ENCODE measurements around the gene PRSS3.
A peak's percentile ranks its signal among the peaks of the same experiment; 100 is the strongest.
"Not testable (repeated sequence)": the region's sequence is repeated elsewhere in the genome, so short reads cannot be mapped to it uniquely, and the experiment has no call there.

PRSS3 gene

GRCh38 chr9:33795281-33795680, at the start of gene PRSS3:
Gene PRSS3, plus strand, starts transcription at chr9:33795561. Its CDS starts 13 bp downstream, at chr9:33795574.
- DNase-seq (ENCODE audit: extremely low read depth in 1 of 2, low read depth in 1 of 2), result no peak

- peak; percentile 29 to 62 for DNase-seq (ENCODE audit: extremely low read depth in 1 of 2, low read depth in 1 of 2)
These were observed 46.6 kb upstream of the PRSS3 start for GRCh38 chr9:33748633-33749304.

- DNase-seq (ENCODE audit: extremely low read depth in 1 of 2, low read depth in 1 of 2), result not testable (repeated sequence)
These were observed 46.1 kb upstream of the PRSS3 start for GRCh38 chr9:33749305-33749654.

GRCh38 chr9:33750307-33750838, 45.0 kb upstream of the PRSS3 start:
- DNase-seq (ENCODE audit: extremely low read depth in 1 of 2, low read depth in 1 of 2), result no peak

GRCh38 chr9:33750839-33751339, 44.5 kb upstream of the PRSS3 start:
- no peak for DNase-seq (ENCODE audit: extremely low read depth in 1 of 2, low read depth in 1 of 2)

GRCh38 chr9:33751536-33752129, 43.7 kb upstream of the PRSS3 start:
- DNase-seq (ENCODE audit: extremely low read depth in 1 of 2, low read depth in 1 of 2), result no peak

GRCh38 chr9:33752130-33752637, 43.2 kb upstream of the PRSS3 start:
- DNase-seq (ENCODE audit: extremely low read depth in 1 of 2, low read depth in 1 of 2), result no peak

- not testable (repeated sequence) for DNase-seq (ENCODE audit: extremely low read depth in 1 of 2, low read depth in 1 of 2)
These were observed 42.6 kb upstream of the PRSS3 start for GRCh38 chr9:33752789-33753188.

- not testable (repeated sequence) for DNase-seq (ENCODE audit: extremely low read depth in 1 of 2, low read depth in 1 of 2)
These were observed 35.7 kb upstream of the PRSS3 start for GRCh38 chr9:33759648-33760047.

- DNase-seq (ENCODE audit: extremely low read depth in 1 of 2, low read depth in 1 of 2), result no peak
These were observed 33.0 kb upstream of the PRSS3 start for GRCh38 chr9:33762343-33762742.

GRCh38 chr9:33763709-33764108, 31.7 kb upstream of the PRSS3 start:
- not testable (repeated sequence) for DNase-seq (ENCODE audit: extremely low read depth in 1 of 2, low read depth in 1 of 2)

GRCh38 chr9:33765411-33765810, 29.9 kb upstream of the PRSS3 start:
- DNase-seq (ENCODE audit: extremely low read depth in 1 of 2, low read depth in 1 of 2), result no peak

- not testable (repeated sequence) for DNase-seq (ENCODE audit: extremely low read depth in 1 of 2, low read depth in 1 of 2)
These were observed 25.0 kb upstream of the PRSS3 start for GRCh38 chr9:33770156-33770880.

GRCh38 chr9:33773135-33773534, 22.2 kb upstream of the PRSS3 start:
- DNase-seq (ENCODE audit: extremely low read depth in 1 of 2, low read depth in 1 of 2), result not testable (repeated sequence)

- not testable (repeated sequence) for DNase-seq (ENCODE audit: extremely low read depth in 1 of 2, low read depth in 1 of 2)
These were observed 21.2 kb upstream of the PRSS3 start for GRCh38 chr9:33774074-33774659.

- no peak for DNase-seq (ENCODE audit: extremely low read depth in 1 of 2, low read depth in 1 of 2)
These were observed 18.8 kb upstream of the PRSS3 start for GRCh38 chr9:33776578-33776977.

- DNase-seq (ENCODE audit: extremely low read depth in 1 of 2, low read depth in 1 of 2), result peak in 1 of 2 donors; percentile 22
These were observed 16.5 kb upstream of the PRSS3 start for GRCh38 chr9:33778700-33779351.

GRCh38 chr9:33780276-33780675, 15.1 kb upstream of the PRSS3 start:
- DNase-seq (ENCODE audit: extremely low read depth in 1 of 2, low read depth in 1 of 2), result no peak

GRCh38 chr9:33781736-33782135, 13.6 kb upstream of the PRSS3 start:
- no peak for DNase-seq (ENCODE audit: extremely low read depth in 1 of 2, low read depth in 1 of 2)

GRCh38 chr9:33782395-33783152, 12.8 kb upstream of the PRSS3 start:
- DNase-seq (ENCODE audit: extremely low read depth in 1 of 2, low read depth in 1 of 2), result no peak
